ENCODE measurements around the gene MRAS. TPM values are rescaled to one million over a fixed set of nuclear protein-coding genes. Genes with fewer than 3 reads are reported as not detected.

MRAS gene
- total RNA-seq, 2 experiments from 2014 or later, result not detected

DNA sequence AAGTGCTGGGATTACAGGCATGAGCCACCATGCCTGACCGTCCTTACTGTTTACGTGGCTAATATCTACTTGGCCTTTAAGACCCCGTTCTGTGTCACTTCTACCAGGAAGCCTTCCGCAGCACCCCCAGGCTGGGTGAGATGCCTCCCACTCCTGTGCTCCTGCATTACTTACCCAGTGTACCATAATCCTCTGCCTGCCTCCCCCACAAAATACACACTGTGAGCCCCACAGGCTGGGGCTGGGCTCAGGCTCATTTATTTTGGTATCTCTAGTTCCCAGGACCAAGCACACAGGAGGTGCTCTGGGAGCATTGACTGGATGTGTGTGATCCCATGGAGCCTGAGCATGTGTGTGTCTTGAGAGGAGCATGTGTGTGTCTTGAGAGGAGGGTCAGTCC is 14.9 kb downstream of the MRAS start:
- no peak for DNase-seq
- ChIA-PET POLR2A (no interaction called here), CTCF (no interaction called here)

DNA sequence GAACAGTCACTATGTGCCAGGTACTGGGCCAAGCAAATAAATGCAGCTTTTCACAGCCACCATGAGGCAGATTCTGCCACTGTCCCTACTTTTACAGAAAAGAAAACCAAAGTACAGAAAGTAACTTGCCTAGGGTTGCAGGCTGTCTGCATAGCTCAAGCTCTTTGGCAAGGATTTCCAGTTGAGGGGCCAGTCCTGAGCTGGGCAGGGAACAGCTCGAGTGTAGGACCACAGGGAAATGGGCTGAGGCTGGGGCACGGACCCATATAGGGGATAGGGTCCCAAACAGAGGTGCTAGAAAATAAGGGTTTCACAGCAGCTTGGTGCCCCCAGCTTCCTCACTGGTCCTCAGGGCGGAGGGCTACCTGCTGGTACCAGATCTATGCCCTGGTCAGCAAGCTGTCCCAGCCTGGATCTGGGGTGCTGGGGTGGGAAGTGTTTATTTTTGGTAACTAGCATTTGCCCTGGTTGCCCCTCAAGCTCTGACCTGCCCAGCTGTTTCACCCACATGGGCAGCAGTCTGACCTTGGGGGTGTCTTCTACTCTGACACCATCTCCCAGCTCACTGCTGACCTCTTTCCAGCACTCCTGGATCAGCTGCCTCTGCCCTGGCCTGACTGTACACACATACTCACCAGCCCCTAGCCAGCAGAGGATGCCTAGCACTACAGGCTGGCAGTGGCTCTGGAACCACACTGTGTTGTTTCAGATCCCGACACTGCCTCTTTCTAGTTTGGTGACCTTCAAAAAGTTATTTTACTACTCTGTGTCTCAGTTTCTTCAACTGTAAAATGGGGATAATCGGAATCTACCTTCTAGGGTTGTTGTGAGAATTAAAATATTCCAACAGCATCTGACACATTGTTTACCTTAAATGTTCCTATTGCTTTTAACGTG is 16.2 kb downstream of the MRAS start:
- Mint-ChIP-seq H3K36me3 (ENCODE audit: low read depth) (no peaks in the 10 kb centered on the region), H3K4me1 (no peaks in the 10 kb centered on the region), H3K9me3 (no peaks in the 10 kb centered on the region), H3K27ac (no peak overlapping the region), H3K27me3 (peaks cover 7% of the 10 kb centered on the region), H3K4me3 (no peak overlapping the region)
- POLR2A ChIA-PET, result no interaction called here
- no peak for DNase-seq
- CTCF ChIA-PET, result interaction anchor here (0.8 kb wide), 1 partner anchor 17 kb away, joined by 5 read pairs; no protein-coding TSS in a partner anchor

More for the DNA sequence above, 14.9 kb downstream of the MRAS start:
- Mint-ChIP-seq H3K36me3 (ENCODE audit: low read depth) (no peaks in the 10 kb centered on the region), H3K27ac (no peak overlapping the region), H3K4me3 (no peak overlapping the region), H3K27me3 (peaks cover 4% of the 10 kb centered on the region), H3K4me1 (no peaks in the 10 kb centered on the region), H3K9me3 (no peaks in the 10 kb centered on the region)

DNA sequence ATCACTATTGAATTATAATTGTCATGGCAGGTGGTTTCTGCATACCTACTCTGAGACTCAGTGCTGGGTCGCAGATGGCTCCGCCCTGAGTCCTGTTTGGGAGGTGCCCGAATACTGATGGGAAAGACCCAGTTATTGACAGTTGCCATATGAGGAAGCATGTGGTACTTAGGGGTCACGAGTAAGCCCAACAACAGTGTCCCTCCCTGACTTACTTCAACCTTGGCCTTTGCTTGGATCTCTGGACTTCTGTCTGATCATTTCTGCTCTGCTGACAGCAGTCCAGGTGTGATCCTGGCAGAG is 16.8 kb downstream of the MRAS start:
- no peaks in the 10 kb centered on the region for H3K4me1 Mint-ChIP-seq
- peaks cover 7% of the 10 kb centered on the region for H3K27me3 Mint-ChIP-seq
- ChIA-PET POLR2A (no interaction called here), CTCF (interaction anchor here (0.8 kb wide), 1 partner anchor 16 kb away, joined by 5 read pairs; no protein-coding TSS in a partner anchor)
- H3K9me3 Mint-ChIP-seq, result no peaks in the 10 kb centered on the region
- no peak overlapping the region for H3K4me3 Mint-ChIP-seq
- H3K36me3 Mint-ChIP-seq (ENCODE audit: low read depth), result no peaks in the 10 kb centered on the region
- H3K27ac Mint-ChIP-seq, result no peak overlapping the region
- DNase-seq, result no peak

GRCh38 chr3:138366006-138366759 is 17.8 kb downstream of the MRAS start:
- H3K27me3 Mint-ChIP-seq, result peaks cover 11% of the 10 kb centered on the region
- no peaks in the 10 kb centered on the region for H3K9me3 Mint-ChIP-seq
- ChIA-PET CTCF (interaction anchor here (1.1 kb wide), 1 partner anchor 14 kb away, joined by 3 read pairs; no protein-coding TSS in a partner anchor), POLR2A (no interaction called here)
- H3K4me3 Mint-ChIP-seq, result no peak overlapping the region
- H3K36me3 Mint-ChIP-seq (ENCODE audit: low read depth), result no peaks in the 10 kb centered on the region
- no peak overlapping the region for H3K27ac Mint-ChIP-seq
- no peaks in the 10 kb centered on the region for H3K4me1 Mint-ChIP-seq
- no peak for DNase-seq

DNA sequence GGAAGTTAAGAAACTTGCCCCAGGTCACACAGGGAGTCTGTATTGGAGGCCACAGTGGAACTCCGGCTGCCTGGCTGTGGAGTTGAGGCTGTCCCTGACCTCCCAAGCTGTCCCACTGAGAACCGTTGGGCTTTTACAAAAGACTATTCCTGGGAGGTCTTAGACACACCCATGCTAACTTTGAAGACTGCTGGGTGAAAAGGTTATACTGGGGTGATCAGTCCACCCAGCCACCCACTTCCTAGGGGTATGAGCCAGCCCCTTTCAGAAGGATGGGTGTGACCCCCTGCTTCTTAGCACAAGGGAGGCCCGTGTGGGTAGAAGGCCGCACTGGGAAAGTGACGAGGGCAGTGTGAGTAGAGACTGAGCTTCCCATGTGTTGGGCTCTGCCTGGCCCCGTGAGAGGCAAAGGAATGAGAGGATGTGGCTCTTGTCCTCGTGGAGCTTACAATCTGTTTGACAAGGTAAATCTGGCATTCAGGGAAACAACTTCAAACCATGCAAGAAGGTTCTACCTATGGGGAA is 19.0 kb downstream of the MRAS start:
- DNase-seq, result no peak
- no peak overlapping the region for H3K27ac Mint-ChIP-seq
- ChIA-PET CTCF (no interaction called here), POLR2A (no interaction called here)
- H3K9me3 Mint-ChIP-seq, result no peaks in the 10 kb centered on the region
- H3K4me3 Mint-ChIP-seq, result no peak overlapping the region
- H3K36me3 Mint-ChIP-seq (ENCODE audit: low read depth), result no peaks in the 10 kb centered on the region
- peaks cover 11% of the 10 kb centered on the region for H3K27me3 Mint-ChIP-seq
- no peaks in the 10 kb centered on the region for H3K4me1 Mint-ChIP-seq

DNA sequence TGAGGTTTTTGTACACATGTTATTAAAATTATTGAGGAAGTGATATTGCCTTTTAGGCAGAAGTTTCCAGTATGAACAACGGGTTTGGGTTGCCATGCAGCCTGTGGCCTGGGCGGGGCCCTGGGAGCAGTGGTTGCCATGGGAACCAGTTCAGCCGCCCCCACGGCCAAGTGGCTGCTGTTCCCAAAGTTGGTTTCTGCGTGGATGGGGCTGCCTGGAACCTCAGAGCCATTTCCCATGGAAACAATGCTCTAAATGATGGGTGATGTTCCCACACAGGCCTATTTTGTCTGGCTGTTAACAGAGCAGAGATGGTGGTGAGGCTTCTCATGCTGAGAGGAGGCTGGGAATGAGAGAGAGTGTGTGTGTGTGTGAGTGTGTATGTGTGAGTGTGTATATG is 19.5 kb downstream of the MRAS start:
- Mint-ChIP-seq H3K36me3 (ENCODE audit: low read depth) (no peaks in the 10 kb centered on the region), H3K9me3 (no peaks in the 10 kb centered on the region), H3K4me1 (no peaks in the 10 kb centered on the region), H3K27me3 (peaks cover 11% of the 10 kb centered on the region), H3K27ac (no peak overlapping the region), H3K4me3 (no peak overlapping the region)
- POLR2A ChIA-PET, result no interaction called here
- DNase-seq, result no peak
- CTCF ChIA-PET, result no interaction called here

DNA sequence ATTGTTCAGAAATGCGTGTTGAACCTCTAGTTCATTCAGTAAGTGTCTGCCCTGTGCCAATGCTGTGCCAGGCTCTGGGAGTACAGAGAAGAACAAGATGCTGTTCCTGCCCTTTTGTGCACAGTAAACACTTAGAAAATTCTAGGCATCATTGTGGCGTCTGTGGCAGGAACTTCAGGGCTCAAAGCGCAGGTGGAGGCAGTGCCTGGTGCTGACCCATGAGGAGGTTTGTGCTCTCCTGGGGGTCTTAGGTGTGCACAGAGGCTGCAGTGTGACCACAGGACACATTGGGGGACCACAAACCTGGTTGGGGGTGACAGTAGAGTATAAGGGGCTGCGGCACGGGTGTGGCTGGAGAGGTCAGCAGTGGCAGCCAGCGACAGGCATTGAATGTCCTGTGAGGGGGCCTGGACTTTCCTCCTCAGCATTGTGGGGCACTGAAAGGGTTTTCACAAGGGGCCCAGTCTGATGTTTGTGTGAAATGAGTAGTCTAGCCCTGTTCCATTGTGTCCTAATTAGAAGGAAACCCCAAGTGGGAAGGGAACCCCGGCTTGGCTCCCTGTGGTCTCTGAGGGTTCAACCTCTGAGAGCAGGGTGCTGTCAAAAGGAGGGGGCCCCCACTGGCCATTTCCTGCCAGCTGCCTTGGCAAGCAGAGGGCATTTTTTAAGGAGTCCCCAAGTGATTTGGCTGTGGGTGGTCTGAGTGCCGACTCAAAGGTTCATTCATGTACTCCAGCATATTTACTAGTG is 20.9 kb downstream of the MRAS start:
- CTCF ChIA-PET, result no interaction called here
- H3K27me3 Mint-ChIP-seq, result peaks cover 11% of the 10 kb centered on the region
- H3K9me3 Mint-ChIP-seq, result no peaks in the 10 kb centered on the region
- POLR2A ChIA-PET, result no interaction called here
- no peaks in the 10 kb centered on the region for H3K36me3 Mint-ChIP-seq (ENCODE audit: low read depth)
- no peaks in the 10 kb centered on the region for H3K4me1 Mint-ChIP-seq
- DNase-seq, result no peak
- H3K4me3 Mint-ChIP-seq, result no peak overlapping the region
- H3K27ac Mint-ChIP-seq, result no peak overlapping the region

DNA sequence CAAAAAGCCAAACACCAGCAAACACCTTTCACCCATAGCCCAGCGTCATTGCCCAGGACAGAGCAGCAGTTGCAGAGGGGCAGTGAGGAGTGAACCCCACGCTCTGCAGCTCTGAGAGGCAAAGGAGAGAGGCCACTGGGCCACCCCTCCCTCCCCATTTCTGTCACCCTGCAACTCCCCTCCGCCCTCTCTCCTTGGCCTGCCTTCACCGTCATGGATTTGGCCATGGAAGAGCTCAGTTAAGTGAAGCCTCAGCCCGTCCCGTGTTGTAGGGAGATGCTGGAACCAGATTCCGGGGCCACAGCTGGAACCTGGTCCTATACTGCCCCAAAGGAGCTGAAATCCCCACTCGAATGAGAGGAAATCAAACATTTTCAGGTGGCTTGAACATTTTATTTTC is 21.9 kb downstream of the MRAS start:
- Mint-ChIP-seq H3K9me3 (no peaks in the 10 kb centered on the region), H3K27me3 (peaks cover 9% of the 10 kb centered on the region), H3K4me3 (no peak overlapping the region), H3K27ac (no peak overlapping the region), H3K4me1 (no peaks in the 10 kb centered on the region), H3K36me3 (ENCODE audit: low read depth) (no peaks in the 10 kb centered on the region)
- ChIA-PET CTCF (no interaction called here), POLR2A (no interaction called here)
- DNase-seq, result no peak

DNA sequence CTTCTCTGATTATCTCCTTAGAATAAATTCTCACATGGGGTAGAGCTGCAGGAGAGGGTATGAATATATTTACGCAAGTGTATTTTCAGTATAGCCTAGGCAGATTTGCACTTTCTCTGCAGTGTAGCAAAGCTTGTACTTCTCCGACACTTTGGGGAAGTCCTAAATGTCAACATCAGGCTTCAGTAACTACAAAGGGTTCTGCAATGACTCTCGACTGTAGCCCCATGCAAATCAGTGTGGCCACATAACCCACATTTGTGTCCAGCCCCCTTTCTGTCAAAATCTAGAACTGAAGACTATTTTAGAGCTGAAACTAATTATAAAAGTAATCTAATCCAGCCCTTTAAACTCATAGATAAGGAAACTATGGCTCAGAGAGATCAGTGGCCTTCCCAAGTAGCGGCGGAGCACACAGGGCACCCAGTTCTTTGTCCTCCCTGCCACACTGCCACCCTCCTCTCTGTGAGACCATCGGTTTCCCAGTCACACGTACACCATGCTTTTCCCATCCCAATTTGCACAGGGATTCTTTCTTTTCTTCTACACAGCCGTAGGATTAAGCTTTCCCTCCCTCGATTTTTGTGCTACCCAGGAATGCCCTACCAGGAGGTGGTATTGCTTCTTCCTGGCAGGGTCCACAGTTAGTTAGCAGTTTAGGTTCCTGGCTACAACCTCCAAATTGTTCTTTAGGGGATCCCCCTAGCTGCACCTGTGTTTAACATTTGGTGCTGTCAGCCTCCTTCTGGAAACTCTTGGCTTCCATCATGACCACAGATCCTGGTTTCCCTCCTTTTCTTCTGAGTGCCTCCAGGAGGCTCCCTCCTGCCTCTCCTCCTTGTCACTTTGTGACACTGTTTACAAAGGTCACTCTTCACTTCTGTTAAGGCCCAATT is 22.9 kb downstream of the MRAS start:
- H3K36me3 Mint-ChIP-seq (ENCODE audit: low read depth), result no peaks in the 10 kb centered on the region
- H3K4me1 Mint-ChIP-seq, result no peaks in the 10 kb centered on the region
- no peak for DNase-seq
- CTCF ChIA-PET, result interaction anchor here (0.6 kb wide), 1 partner anchor 279 kb away, joined by 3 read pairs; no protein-coding TSS in a partner anchor
- H3K27me3 Mint-ChIP-seq, result peaks cover 12% of the 10 kb centered on the region
- H3K27ac Mint-ChIP-seq, result no peak overlapping the region
- POLR2A ChIA-PET, result no interaction called here
- no peak overlapping the region for H3K4me3 Mint-ChIP-seq
- H3K9me3 Mint-ChIP-seq, result no peaks in the 10 kb centered on the region

- Mint-ChIP-seq H3K9me3 (no peaks in the 10 kb centered on the region), H3K36me3 (ENCODE audit: low read depth) (no peaks in the 10 kb centered on the region), H3K4me3 (no peak overlapping the region), H3K4me1 (no peaks in the 10 kb centered on the region), H3K27me3 (peaks cover 12% of the 10 kb centered on the region), H3K27ac (no peak overlapping the region)
- ChIA-PET CTCF (no interaction called here), POLR2A (no interaction called here)
- no peak for DNase-seq
Observed at GRCh38 chr3:138373087-138373735, 24.8 kb downstream of the MRAS start.

- no peaks in the 10 kb centered on the region for H3K9me3 Mint-ChIP-seq
- H3K36me3 Mint-ChIP-seq (ENCODE audit: low read depth), result no peaks in the 10 kb centered on the region
- no peak for DNase-seq
- no peaks in the 10 kb centered on the region for H3K4me1 Mint-ChIP-seq
- no peak overlapping the region for H3K27ac Mint-ChIP-seq
- peaks cover 12% of the 10 kb centered on the region for H3K27me3 Mint-ChIP-seq
- H3K4me3 Mint-ChIP-seq, result no peak overlapping the region
- CTCF ChIA-PET, result no interaction called here
- POLR2A ChIA-PET, result no interaction called here
Observed at GRCh38 chr3:138373736-138374094, 25.3 kb downstream of the MRAS start.

GRCh38 chr3:138374573-138375134 is 26.3 kb downstream of the MRAS start:
- Mint-ChIP-seq H3K36me3 (ENCODE audit: low read depth) (no peaks in the 10 kb centered on the region), H3K27ac (no peak overlapping the region), H3K4me3 (no peak overlapping the region), H3K4me1 (no peaks in the 10 kb centered on the region), H3K27me3 (peaks cover 8% of the 10 kb centered on the region), H3K9me3 (no peaks in the 10 kb centered on the region)
- DNase-seq, result no peak
- ChIA-PET POLR2A (no interaction called here), CTCF (no interaction called here)

All from activated CD4-positive, alpha-beta T cell treated with anti-CD3 and anti-CD28 coated beads, Interleukin-2, amount 10 ng/mL, durations not matched to agents 7 days and 5 days (primary cell).